Glutamatergic neuron (in vitro differentiated cells): ENCODE measurements around the gene GAB2. TPM values are rescaled to one million over a fixed set of nuclear protein-coding genes. Genes with fewer than 3 reads are reported as not detected.

ENCODE experiments used
- DNase-seq: peaks from one replicate; pipeline ENCODE4 v3.0.0; 2022
- H3K27ac Mint-ChIP-seq: one replicate; pipeline ENCODE4 v1.8.0; 2020; ENCODE audit warnings: mild to moderate bottlenecking, mixed read lengths, inconsistent platforms; ENCODE audit not compliant: unreplicated experiment
- H3K27me3 Mint-ChIP-seq: one replicate; pipeline ENCODE4 v1.8.0; 2020; ENCODE audit warnings: mild to moderate bottlenecking, moderate library complexity, mixed read lengths, inconsistent platforms; ENCODE audit not compliant: unreplicated experiment
- H3K36me3 Mint-ChIP-seq: one replicate; pipeline ENCODE4 v1.8.0; 2020; ENCODE audit warnings: mild to moderate bottlenecking, mixed read lengths, inconsistent platforms; ENCODE audit not compliant: unreplicated experiment
- H3K4me1 Mint-ChIP-seq: one replicate; pipeline ENCODE4 v1.8.0; 2020; ENCODE audit warnings: mild to moderate bottlenecking, low read depth, mixed read lengths, inconsistent platforms; ENCODE audit not compliant: unreplicated experiment
- H3K4me3 Mint-ChIP-seq: one replicate; pipeline ENCODE4 v1.8.0; 2020; ENCODE audit warnings: mild to moderate bottlenecking, mixed read lengths, inconsistent platforms; ENCODE audit not compliant: unreplicated experiment
- H3K9me3 Mint-ChIP-seq: one replicate; pipeline ENCODE4 v1.8.0; 2020; ENCODE audit warnings: mild to moderate bottlenecking, moderate library complexity, mixed read lengths, inconsistent platforms; ENCODE audit not compliant: unreplicated experiment
- CTCF ChIP-seq: fragments of 200-600 bp; sonication (generic); IDR thresholded peaks from one replicate; pipeline ENCODE4 v1.5.0; 2021; ENCODE audit not compliant: partially characterized antibody, unreplicated experiment
- total RNA-seq: library from RNA; stranded (reverse); fragmentation: NEBNext Ultra II Directional; extraction: Animal tissue kit (Norgen Biotek cat#: 25700); gene quantifications from one replicate; pipeline ENCODE4 v1.2.1, GENCODE V29; 2021; ENCODE audit not compliant: unreplicated experiment

GAB2 gene
- total RNA-seq, 1 donor from 2014 or later, result 87.9 TPM

DNA sequence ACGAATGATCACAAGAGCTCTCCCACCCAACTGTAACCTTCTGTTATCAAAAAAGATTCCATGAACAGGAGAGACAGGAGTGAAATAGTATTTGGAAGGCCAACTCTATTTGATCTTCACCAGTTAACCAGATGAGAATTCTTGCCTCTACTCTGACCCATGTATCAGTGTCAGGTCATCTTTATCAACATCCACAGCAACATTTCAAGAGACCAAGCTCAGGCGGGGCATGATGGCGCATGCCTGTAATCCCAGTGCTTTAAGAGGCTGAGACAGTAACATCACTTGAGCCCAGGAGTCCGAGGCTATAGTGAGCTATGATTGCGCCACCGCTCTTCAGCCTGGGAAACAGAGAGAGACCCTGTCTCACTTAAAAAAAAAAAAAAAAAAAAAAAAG, 62.3 kb downstream of the GAB2 start:
- Mint-ChIP-seq H3K27ac (peak overlapping the region; percentile 91), H3K9me3 (peaks cover 13% of the 10 kb centered on the region), H3K36me3 (no peaks in the 10 kb centered on the region), H3K27me3 (peaks cover 9% of the 10 kb centered on the region), H3K4me1 (peaks cover 34% of the 10 kb centered on the region), H3K4me3 (peak overlapping the region; percentile 30)
- TF ChIP-seq CTCF, result no peak
- DNase-seq, result no peak

DNA sequence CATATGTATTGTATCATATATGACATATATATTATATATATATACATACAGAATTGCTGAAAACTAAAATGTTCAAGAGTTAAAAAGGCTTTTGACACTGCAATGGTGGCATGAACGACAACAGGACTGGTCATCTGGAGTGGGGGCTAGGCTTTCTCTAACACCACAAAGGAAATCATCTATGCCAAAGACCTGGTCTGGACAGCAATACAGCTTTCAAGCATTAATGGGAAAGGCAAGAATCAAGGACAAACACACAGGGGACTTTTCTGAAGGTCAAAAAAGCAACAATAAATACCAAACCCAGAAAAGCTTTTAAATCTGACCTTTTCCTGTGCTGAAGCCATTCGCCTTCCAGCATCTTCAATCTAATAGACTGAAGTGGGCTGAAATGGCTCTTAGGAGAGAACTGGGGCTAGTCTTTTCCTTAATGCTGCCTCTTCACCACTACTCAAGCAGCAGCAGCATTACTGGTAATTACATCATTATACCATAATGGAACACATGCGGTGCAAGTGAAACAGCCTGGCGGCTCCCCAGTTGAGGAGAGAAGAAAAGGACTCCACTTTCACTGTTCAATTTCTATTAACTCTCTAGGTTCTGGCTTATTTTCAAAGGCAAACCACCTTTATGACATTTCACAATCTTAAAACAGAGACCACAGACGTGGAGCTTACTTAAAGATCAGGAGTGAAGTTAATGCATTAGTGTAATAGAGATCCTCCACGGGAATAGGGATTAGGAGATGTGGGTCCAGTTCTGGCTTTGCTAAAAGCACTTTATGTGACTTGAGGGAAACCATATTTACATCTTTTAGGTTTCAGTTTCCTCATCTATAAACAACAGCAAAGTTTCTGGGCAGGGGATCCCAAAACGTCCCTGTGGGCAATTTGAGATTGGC, 63.0 kb downstream of the GAB2 start:
- peaks cover 40% of the 10 kb centered on the region for H3K4me1 Mint-ChIP-seq
- TF ChIP-seq CTCF, result no peak
- peaks cover 9% of the 10 kb centered on the region for H3K27me3 Mint-ChIP-seq
- DNase-seq, result peak; percentile 54
- peak overlapping the region; percentile 91 for H3K27ac Mint-ChIP-seq
- H3K4me3 Mint-ChIP-seq, result peak overlapping the region; percentile 41
- no peaks in the 10 kb centered on the region for H3K36me3 Mint-ChIP-seq
- peaks cover 13% of the 10 kb centered on the region for H3K9me3 Mint-ChIP-seq

DNA sequence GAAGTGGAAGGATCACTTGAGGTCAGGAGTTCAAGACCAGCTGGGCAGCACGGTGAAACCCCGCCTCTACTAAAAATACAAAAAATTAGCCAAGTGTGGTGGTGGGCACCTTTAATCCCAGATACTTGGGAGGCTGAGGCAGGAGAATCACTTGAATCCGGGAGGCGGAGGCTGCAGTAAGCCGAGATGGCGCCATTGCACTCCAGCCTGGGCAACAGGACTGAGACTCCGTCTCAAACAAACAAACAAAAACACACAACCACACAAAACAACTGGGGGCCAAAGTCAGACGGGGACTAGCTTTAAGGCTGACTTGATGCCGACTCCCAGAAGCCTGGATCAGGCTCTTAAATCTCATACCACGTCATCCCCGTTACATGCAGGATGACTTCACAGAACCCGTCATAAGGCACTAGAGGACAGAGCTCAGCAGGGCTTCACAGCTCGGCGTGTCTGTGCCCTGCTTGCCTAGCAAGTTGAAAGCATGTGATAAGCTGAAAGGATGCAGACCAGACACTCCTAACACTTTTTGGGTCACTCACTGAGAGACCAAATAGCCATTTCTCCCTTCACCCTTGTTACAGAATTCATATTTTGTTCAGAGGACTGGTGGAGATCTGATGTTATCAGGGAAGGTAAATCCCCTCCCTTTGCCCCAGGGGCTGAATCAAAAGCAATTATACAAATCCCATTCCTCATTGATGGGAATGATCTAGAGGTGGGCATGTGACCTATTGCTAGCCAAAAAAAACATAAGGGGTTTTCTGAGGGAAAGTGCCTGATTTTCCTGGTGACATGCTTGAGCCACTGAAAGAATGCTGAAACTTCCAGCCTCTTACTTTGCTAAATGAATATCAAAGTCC, 65.4 kb downstream of the GAB2 start:
- Mint-ChIP-seq H3K27ac (peak overlapping the region; percentile 83), H3K27me3 (peaks cover 10% of the 10 kb centered on the region)
- no peak for TF ChIP-seq CTCF

DNA sequence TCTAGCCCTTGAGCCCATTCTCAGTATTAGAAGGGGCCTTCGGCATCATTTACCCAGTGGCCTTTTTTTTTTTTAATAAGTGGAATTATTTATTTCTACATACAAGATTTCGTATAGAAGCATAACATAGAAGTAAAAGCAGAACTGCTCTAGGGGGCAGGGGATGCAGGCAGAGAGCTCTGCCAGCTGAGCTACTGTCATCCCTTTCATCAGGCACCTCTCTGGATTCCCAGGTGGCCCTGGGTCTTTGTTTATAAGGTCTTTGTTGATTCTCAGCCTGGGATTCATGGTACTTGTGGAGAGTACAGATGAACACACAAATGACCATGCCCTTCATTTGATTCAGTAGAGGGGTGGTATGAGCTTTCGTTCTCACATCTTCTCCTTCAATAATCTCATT, 66.4 kb downstream of the GAB2 start:
- Mint-ChIP-seq H3K27ac (peak overlapping the region; percentile 91), H3K9me3 (peaks cover 9% of the 10 kb centered on the region), H3K4me1 (peaks cover 40% of the 10 kb centered on the region), H3K4me3 (peak overlapping the region; percentile 61), H3K27me3 (peaks cover 10% of the 10 kb centered on the region), H3K36me3 (no peaks in the 10 kb centered on the region)
- no peak for DNase-seq
- no peak for TF ChIP-seq CTCF

More for the DNA sequence above, 65.4 kb downstream of the GAB2 start:
- H3K9me3 Mint-ChIP-seq, result peaks cover 11% of the 10 kb centered on the region
- no peaks in the 10 kb centered on the region for H3K36me3 Mint-ChIP-seq
- H3K4me1 Mint-ChIP-seq, result peaks cover 40% of the 10 kb centered on the region
- DNase-seq, result no peak
- H3K4me3 Mint-ChIP-seq, result peak overlapping the region; percentile 38
